ENCODE results near the gene FKBP3.

DNA sequence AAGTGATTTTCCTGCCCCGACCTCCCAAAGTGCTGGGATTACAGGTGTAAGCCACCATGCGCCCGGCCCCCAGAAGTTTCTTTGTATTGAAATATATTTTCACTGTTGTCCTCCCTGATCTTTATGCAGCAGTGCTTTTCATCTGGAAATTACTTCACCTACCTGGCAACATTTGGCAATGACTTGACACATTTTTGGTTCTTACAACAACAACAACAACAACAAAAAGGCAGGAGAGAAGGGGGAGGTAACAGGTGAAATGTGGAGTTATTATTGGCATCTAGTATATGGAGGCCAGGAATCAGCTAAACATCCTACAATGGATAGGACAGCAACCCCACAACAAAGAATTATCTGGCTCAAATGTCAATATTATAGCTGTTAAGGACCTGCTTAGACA, 15.3 kb upstream of the FKBP3 start:
- TF ChIP-seq, protein P1, sequence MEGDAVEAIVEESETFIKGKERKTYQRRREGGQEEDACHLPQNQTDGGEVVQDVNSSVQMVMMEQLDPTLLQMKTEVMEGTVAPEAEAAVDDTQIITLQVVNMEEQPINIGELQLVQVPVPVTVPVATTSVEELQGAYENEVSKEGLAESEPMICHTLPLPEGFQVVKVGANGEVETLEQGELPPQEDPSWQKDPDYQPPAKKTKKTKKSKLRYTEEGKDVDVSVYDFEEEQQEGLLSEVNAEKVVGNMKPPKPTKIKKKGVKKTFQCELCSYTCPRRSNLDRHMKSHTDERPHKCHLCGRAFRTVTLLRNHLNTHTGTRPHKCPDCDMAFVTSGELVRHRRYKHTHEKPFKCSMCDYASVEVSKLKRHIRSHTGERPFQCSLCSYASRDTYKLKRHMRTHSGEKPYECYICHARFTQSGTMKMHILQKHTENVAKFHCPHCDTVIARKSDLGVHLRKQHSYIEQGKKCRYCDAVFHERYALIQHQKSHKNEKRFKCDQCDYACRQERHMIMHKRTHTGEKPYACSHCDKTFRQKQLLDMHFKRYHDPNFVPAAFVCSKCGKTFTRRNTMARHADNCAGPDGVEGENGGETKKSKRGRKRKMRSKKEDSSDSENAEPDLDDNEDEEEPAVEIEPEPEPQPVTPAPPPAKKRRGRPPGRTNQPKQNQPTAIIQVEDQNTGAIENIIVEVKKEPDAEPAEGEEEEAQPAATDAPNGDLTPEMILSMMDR (IDR thresholded peaks at IDR 0.05; ENCODE audit: insufficient read depth, low read length, poor library complexity, severe bottlenecking), result no peak
- TF ChIP-seq EZH2phosphoT487 (conservative IDR thresholded peaks at IDR 0.05; ENCODE audit: low read length), result no peak

All from SU-DHL-6 (cell line).